ENCODE results near the gene COA7. TPM values are rescaled to one million over a fixed set of nuclear protein-coding genes. Genes with fewer than 3 reads are reported as not detected.

The COA7 gene
- total RNA-seq, 1 experiment from 2014 or later: 13.0 TPM

DNA sequence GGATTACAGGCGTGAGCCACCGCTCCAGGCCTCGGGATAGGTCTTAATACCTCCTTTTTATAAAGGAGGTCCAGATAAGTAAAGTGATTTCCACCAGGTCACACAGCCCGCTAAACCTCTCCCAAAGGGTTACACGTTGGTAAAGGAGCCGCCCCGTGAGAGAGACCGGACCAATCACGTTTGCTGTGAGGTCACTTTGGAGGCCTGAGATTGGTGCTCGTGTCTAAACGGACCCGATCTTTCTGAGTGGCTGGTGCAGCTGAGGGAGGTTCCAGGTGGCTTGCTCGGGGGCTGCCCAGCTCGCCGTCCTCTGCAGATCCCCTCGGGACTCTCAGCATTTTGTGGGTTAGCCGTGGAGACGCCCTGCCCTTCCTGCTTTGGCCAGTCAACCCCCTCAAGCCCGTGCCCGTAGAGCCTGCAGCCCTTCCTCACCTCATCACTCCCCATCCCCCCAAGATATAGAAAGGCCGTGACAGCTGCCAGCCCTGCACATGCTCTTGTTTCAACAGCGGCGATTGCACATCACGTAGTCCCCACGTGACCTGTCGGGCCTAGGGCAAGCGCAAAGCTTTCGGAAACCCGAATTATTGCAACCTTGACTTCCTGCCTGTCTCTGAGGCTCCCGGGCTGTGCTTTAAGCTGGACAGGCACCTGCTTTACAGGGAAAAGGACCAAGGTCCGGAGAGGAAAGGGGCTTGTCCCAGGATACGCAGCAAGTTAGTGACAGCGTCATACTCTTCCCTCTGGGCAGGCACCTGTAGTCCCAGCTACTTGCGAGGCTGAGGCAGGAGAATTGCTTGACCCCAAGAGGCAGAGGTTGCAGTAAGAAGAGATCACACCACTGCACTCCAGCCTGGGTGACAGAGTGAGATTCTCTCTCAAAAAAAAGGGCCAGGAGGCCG, 5.0 kb upstream of the COA7 start:
- DNase-seq (peak; percentile 94), ATAC-seq (peak; percentile 87)
- H3K79me2 ChIP-seq (ENCODE audit: low read length): peaks cover 7% of the 10 kb centered on the region
- H3K4me1 ChIP-seq (ENCODE audit: insufficient read depth, low read length): peaks cover 27% of the 10 kb centered on the region
- H3F3A ChIP-seq (ENCODE audit: low read length, unreplicated experiment): peaks cover 4% of the 10 kb centered on the region
- ChIA-PET POLR2A (ENCODE audit: unreplicated experiment) (interaction anchor here (0.6 kb wide), 1 partner anchor 150 kb away, joined by 11 read pairs; the partner anchor contains the start of gene TUT4), CTCF (interaction anchor here (0.6 kb wide), 1 partner anchor 566 kb away, joined by 3 read pairs; no protein-coding TSS in a partner anchor)
- peak overlapping the region; percentile 87 for H2AFZ ChIP-seq (ENCODE audit: low read length)
- TF ChIP-seq, protein P1, sequence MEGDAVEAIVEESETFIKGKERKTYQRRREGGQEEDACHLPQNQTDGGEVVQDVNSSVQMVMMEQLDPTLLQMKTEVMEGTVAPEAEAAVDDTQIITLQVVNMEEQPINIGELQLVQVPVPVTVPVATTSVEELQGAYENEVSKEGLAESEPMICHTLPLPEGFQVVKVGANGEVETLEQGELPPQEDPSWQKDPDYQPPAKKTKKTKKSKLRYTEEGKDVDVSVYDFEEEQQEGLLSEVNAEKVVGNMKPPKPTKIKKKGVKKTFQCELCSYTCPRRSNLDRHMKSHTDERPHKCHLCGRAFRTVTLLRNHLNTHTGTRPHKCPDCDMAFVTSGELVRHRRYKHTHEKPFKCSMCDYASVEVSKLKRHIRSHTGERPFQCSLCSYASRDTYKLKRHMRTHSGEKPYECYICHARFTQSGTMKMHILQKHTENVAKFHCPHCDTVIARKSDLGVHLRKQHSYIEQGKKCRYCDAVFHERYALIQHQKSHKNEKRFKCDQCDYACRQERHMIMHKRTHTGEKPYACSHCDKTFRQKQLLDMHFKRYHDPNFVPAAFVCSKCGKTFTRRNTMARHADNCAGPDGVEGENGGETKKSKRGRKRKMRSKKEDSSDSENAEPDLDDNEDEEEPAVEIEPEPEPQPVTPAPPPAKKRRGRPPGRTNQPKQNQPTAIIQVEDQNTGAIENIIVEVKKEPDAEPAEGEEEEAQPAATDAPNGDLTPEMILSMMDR (conservative IDR thresholded peaks at IDR 0.05; ENCODE audit: low read depth, low read length): no peak
- TF ChIP-seq EZH2phosphoT487 (IDR thresholded peaks at IDR 0.05; ENCODE audit: borderline replicate concordance, low read length) (no peak), EZH2 (IDR thresholded peaks at IDR 0.05; ENCODE audit: low read length, unreplicated experiment) (no peak)
- H3K27me3 ChIP-seq (ENCODE audit: low read length): no peaks in the 10 kb centered on the region
- TSS peak; percentile 86 for BruUV-seq (replicated peaks)
- no peaks in the 10 kb centered on the region for H4K20me1 ChIP-seq (ENCODE audit: low read length)
- H3K27ac ChIP-seq (ENCODE audit: low read length): peak overlapping the region; percentile 40; the same call in 1 of the 2 replicates
- intact Hi-C loops (cut with micrococcal nuclease): loop anchor here (1.0 to 5.0 kb wide), 3 partner anchors 24 to 218 kb away; partner anchors contain the start of genes ECHDC2 and ZYG11B
- peak overlapping the region; percentile 34 for H3K9ac ChIP-seq (ENCODE audit: low read length)
- no peaks in the 10 kb centered on the region for H3K9me3 ChIP-seq (ENCODE audit: low read length)
- peak overlapping the region; percentile 64 for H3K4me3 ChIP-seq (ENCODE audit: low read length)
- no peaks in the 10 kb centered on the region for H3K36me3 ChIP-seq (ENCODE audit: low read depth, low read length)
- no peaks in the 10 kb centered on the region for H3K9me2 ChIP-seq (replicated peaks; ENCODE audit: low read length)
- peak overlapping the region; percentile 86 for H3K4me2 ChIP-seq (ENCODE audit: low read length)

DNA sequence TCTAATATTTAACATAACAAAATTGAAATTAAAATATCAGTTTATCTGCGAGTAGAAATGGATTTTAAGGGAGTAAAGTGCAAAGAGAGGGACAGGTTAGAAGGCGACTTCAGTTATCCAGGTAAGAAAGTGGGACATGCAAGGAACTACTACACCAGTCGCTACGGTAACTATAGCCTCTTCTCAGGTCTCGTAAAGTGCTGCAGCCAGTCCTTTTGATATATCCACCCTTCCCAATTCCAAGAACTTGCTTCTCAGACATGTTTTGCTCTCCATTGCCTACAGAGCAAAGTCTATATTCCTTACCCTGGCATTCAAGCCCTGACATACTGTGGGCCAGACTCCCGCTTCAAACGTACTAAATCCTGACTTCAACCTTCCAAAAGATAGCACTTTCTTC, 2.5 kb downstream of the COA7 start:
- TSS peak; percentile 12 for BruUV-seq (replicated peaks)
- peaks cover 69% of the 10 kb centered on the region for H3K79me2 ChIP-seq (ENCODE audit: low read length)
- 0 out of 2 replicates have a peak, but pooled peaks cover 10% of the 10 kb centered on the region for H4K20me1 ChIP-seq (ENCODE audit: low read length)
- no peaks in the 10 kb centered on the region for H3K9me3 ChIP-seq (ENCODE audit: low read length)
- H3K9ac ChIP-seq (ENCODE audit: low read length): no peak overlapping the region
- intact Hi-C loops (cut with micrococcal nuclease): no loop called here
- peak overlapping the region; percentile 47; the same call in 1 of the 2 replicates for H3K4me2 ChIP-seq (ENCODE audit: low read length)
- H3K4me1 ChIP-seq (ENCODE audit: insufficient read depth, low read length): peaks cover 5% of the 10 kb centered on the region
- H2AFZ ChIP-seq (ENCODE audit: low read length): no peak overlapping the region
- H3F3A ChIP-seq (ENCODE audit: low read length, unreplicated experiment): no peaks in the 10 kb centered on the region
- no peak overlapping the region for H3K4me3 ChIP-seq (ENCODE audit: low read length)
- no peaks in the 10 kb centered on the region for H3K9me2 ChIP-seq (replicated peaks; ENCODE audit: low read length)
- DNase-seq: no peak
- POLR2A ChIA-PET (ENCODE audit: unreplicated experiment): no interaction called here
- H3K27me3 ChIP-seq (ENCODE audit: low read length): no peaks in the 10 kb centered on the region
- TF ChIP-seq EZH2 (IDR thresholded peaks at IDR 0.05; ENCODE audit: low read length, unreplicated experiment) (no peak), EZH2phosphoT487 (IDR thresholded peaks at IDR 0.05; ENCODE audit: borderline replicate concordance, low read length) (no peak)
- TF ChIP-seq, protein P1 (conservative IDR thresholded peaks at IDR 0.05; ENCODE audit: low read depth, low read length): no peak
- H3K27ac ChIP-seq (ENCODE audit: low read length): no peak overlapping the region
- H3K36me3 ChIP-seq (ENCODE audit: low read depth, low read length): peaks cover 21% of the 10 kb centered on the region
- ATAC-seq: no peak
- CTCF ChIA-PET: no interaction called here
